GM23338 (cell line): ENCODE results near the gene DCAF16. TPM values are rescaled to one million over a fixed set of nuclear protein-coding genes. Genes with fewer than 3 reads are reported as not detected.
"Not testable (repeated sequence)": the region's sequence is repeated elsewhere in the genome, so short reads cannot be mapped to it uniquely, and the experiment has no call there.

ENCODE experiments used
- ATAC-seq: fragments of 200-7000 bp; cut with Tn5 transposase; 3 replicates; pipeline ENCODE4 v1.9.1; 2020
- DNase-seq: peaks from one replicate; pipeline ENCODE4 v3.0.0-alpha.2; 2015; ENCODE audit warnings: low spot score
- H2AFZ ChIP-seq: fragments of 200-600 bp; sonication (generic); 2 replicates; pipeline ENCODE4 v1.8.0; 2016; ENCODE audit warnings: antibody characterized with exemption, mild to moderate bottlenecking, moderate library complexity
- H3F3A ChIP-seq: fragments of 200-600 bp; sonication (generic); replicated peaks from 2 replicates; pipeline ENCODE4 v1.8.0; 2017; ENCODE audit warnings: antibody characterized with exemption, mixed run types, low read depth
- H3K27ac ChIP-seq: fragments of 200-600 bp; sonication (generic); 2 replicates; pipeline ENCODE4 v1.6.1; 2016; ENCODE audit warnings: low read depth
- H3K27me3 ChIP-seq: fragments of 200-600 bp; sonication (generic); 2 replicates; pipeline ENCODE4 v1.8.0; 2016; ENCODE audit warnings: mild to moderate bottlenecking, mixed run types, moderate library complexity; ENCODE audit not compliant: insufficient read depth
- H3K36me3 ChIP-seq: fragments of 200-600 bp; sonication (generic); 2 replicates; pipeline ENCODE4 v1.8.0; 2016; ENCODE audit warnings: mild to moderate bottlenecking; ENCODE audit not compliant: insufficient read depth
- H3K4me1 ChIP-seq: fragments of 200-600 bp; sonication (generic); 2 replicates; pipeline ENCODE4 v1.8.0; 2016; ENCODE audit warnings: mild to moderate bottlenecking, moderate library complexity; ENCODE audit not compliant: insufficient read depth
- H3K4me2 ChIP-seq: fragments of 200-600 bp; sonication (generic); 2 replicates; pipeline ENCODE4 v1.7.1; 2017; ENCODE audit warnings: mixed run types
- H3K4me3 ChIP-seq: fragments of 200-600 bp; sonication (generic); 2 replicates; pipeline ENCODE4 v1.6.1; 2016; ENCODE audit warnings: mixed run types
- H3K79me2 ChIP-seq: fragments of 200-600 bp; sonication (generic); replicated peaks from 2 replicates; pipeline ENCODE4 v1.8.0; 2017; ENCODE audit warnings: mild to moderate bottlenecking; ENCODE audit not compliant: insufficient read depth
- H3K9me2 ChIP-seq: fragments of 200-600 bp; sonication (generic); 2 replicates; pipeline ENCODE4 v1.8.0; 2017; ENCODE audit not compliant: insufficient read depth
- H4K20me1 ChIP-seq: fragments of 200-600 bp; sonication (generic); replicated peaks from 2 replicates; pipeline ENCODE4 v1.8.0; 2017; ENCODE audit warnings: mild to moderate bottlenecking; ENCODE audit not compliant: insufficient read depth
- H3K27ac Mint-ChIP-seq: 2 replicates; pipeline ENCODE4 v1.8.0; 2020; ENCODE audit warnings: inconsistent platforms, mild to moderate bottlenecking, moderate library complexity, mixed read lengths
- H3K27me3 Mint-ChIP-seq: 3 replicates; pipeline ENCODE4 v1.8.0; 2022; ENCODE audit warnings: low read depth, mild to moderate bottlenecking, moderate library complexity, mixed read lengths, inconsistent platforms; ENCODE audit not compliant: insufficient read depth, poor library complexity
- H3K36me3 Mint-ChIP-seq: 3 replicates; pipeline ENCODE4 v1.8.0; 2021; ENCODE audit warnings: low read depth, mild to moderate bottlenecking, inconsistent platforms, moderate library complexity, mixed read lengths
- H3K4me1 Mint-ChIP-seq: 3 replicates; pipeline ENCODE4 v1.8.0; 2020; ENCODE audit warnings: mild to moderate bottlenecking, inconsistent platforms, mixed read lengths
- H3K4me3 Mint-ChIP-seq: 3 replicates; pipeline ENCODE4 v1.8.0; 2021; ENCODE audit warnings: moderate library complexity, mild to moderate bottlenecking, inconsistent platforms, mixed read lengths
- H3K9me3 Mint-ChIP-seq: 3 replicates; pipeline ENCODE4 v1.8.0; 2020; ENCODE audit warnings: moderate library complexity, mild to moderate bottlenecking, inconsistent platforms, mixed read lengths
- CREB1 ChIP-seq: fragments of 250-450 bp; sonication (Bioruptor Pico); IDR thresholded peaks from 2 replicates; pipeline ENCODE4 v1.5.0; 2020; ENCODE audit warnings: low read depth, mild to moderate bottlenecking, moderate library complexity
- EZH2 ChIP-seq: fragments of 200-600 bp; sonication (generic); IDR thresholded peaks from one replicate; pipeline ENCODE4 v1.8.0; 2017; ENCODE audit warnings: antibody characterized with exemption, mild to moderate bottlenecking, low read depth; ENCODE audit not compliant: unreplicated experiment
- EZH2phosphoT487 ChIP-seq: fragments of 200-600 bp; sonication (generic); IDR thresholded peaks from one replicate; pipeline ENCODE4 v1.8.1; 2018; ENCODE audit warnings: antibody characterized with exemption; ENCODE audit not compliant: unreplicated experiment
- JUNB ChIP-seq: IDR thresholded peaks from one replicate; pipeline ENCODE4 v1.6.1; 2016; ENCODE audit warnings: antibody characterized with exemption; ENCODE audit not compliant: unreplicated experiment
- NANOG ChIP-seq: IDR thresholded peaks from 2 replicates; pipeline ENCODE4 v1.6.1; 2016; ENCODE audit warnings: antibody characterized with exemption, borderline replicate concordance
- POLR2AphosphoS5 ChIP-seq: IDR thresholded peaks from 2 replicates; pipeline ENCODE4 v1.6.1; 2016; ENCODE audit warnings: antibody characterized with exemption, low read depth
- REST ChIP-seq: IDR thresholded peaks from one replicate; pipeline ENCODE4 v1.6.1; 2018; ENCODE audit warnings: antibody characterized with exemption; ENCODE audit not compliant: unreplicated experiment
- STAT1 ChIP-seq: IDR thresholded peaks from one replicate; pipeline ENCODE4 v1.6.1; 2016; ENCODE audit warnings: antibody characterized with exemption; ENCODE audit not compliant: unreplicated experiment
- ZNF114 ChIP-seq: fragments of 250-450 bp; sonication (Bioruptor Pico); IDR thresholded peaks from 2 replicates; pipeline ENCODE4 v1.5.0; 2020; ENCODE audit warnings: mild to moderate bottlenecking, moderate library complexity
- ZNF331 ChIP-seq: fragments of 250-450 bp; sonication (Bioruptor Pico); IDR thresholded peaks from 2 replicates; pipeline ENCODE4 v1.5.0; 2020; ENCODE audit warnings: low read depth, mild to moderate bottlenecking, moderate library complexity
- polyA plus RNA-seq: library from polyadenylated mRNA; unstranded; fragments of >200 nt; fragmentation: Nextera tagmentation; extraction: Ambion mirVana; gene quantifications from 2 replicates; pipeline ENCODE4 v1.2.1, GENCODE V29; 2016
- total RNA-seq: library from RNA; depleted of rRNA; stranded (reverse); fragments of >200 nt; shearing (Covaris generic); gene quantifications from 2 replicates; pipeline ENCODE4 v1.2.3, GENCODE V29; 2014
- TF ChIP-seq, protein P1 (sequence below), 2 experiments: fragments of 200-600 bp in 1 of 2; sonication (generic) in 1 of 2; conservative IDR thresholded peaks; 2 replicates each; pipeline versions ENCODE4 v1.5.1 to v1.6.1; 2016 to 2017; ENCODE audit warnings: antibody characterized with exemption in 2 of 2, low read depth in 2 of 2, mild to moderate bottlenecking in 2 of 2, moderate library complexity in 1 of 2

The DCAF16 gene
- total and polyA plus RNA-seq, 2 experiments from 2014 or later = 28.7 to 46.3 TPM

- TF ChIP-seq REST (no peak), STAT1 (no peak), EZH2phosphoT487 (no peak), NANOG (no peak), POLR2AphosphoS5 (no peak)
- TF ChIP-seq, protein P1, sequence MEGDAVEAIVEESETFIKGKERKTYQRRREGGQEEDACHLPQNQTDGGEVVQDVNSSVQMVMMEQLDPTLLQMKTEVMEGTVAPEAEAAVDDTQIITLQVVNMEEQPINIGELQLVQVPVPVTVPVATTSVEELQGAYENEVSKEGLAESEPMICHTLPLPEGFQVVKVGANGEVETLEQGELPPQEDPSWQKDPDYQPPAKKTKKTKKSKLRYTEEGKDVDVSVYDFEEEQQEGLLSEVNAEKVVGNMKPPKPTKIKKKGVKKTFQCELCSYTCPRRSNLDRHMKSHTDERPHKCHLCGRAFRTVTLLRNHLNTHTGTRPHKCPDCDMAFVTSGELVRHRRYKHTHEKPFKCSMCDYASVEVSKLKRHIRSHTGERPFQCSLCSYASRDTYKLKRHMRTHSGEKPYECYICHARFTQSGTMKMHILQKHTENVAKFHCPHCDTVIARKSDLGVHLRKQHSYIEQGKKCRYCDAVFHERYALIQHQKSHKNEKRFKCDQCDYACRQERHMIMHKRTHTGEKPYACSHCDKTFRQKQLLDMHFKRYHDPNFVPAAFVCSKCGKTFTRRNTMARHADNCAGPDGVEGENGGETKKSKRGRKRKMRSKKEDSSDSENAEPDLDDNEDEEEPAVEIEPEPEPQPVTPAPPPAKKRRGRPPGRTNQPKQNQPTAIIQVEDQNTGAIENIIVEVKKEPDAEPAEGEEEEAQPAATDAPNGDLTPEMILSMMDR (conservative IDR thresholded peaks at IDR 0.05; ENCODE audit: low read depth in 2 of 2) = no peak
Observed at GRCh38 chr4:17851959-17852358, 41.4 kb upstream of the DCAF16 start (continued).

DNA sequence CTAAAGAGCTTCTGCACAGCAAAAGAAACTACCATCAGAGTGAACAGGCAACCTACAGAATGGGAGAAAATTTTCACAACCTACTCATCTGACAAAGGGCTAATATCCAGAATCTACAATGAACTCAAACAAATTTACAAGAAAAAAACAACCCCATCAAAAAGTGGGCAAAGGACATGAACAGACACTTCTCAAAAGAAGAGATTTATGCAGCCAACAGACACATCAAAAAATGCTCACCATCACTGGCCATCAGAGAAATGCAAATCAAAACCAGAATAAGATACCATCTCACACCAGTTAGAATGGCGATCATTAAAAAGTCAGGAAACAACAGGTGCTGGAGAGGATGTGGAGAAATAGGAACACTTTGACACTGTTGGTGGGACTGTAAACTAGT lies 39.7 kb upstream of the DCAF16 start:
- not testable (repeated sequence) for H4K20me1 ChIP-seq, H3K4me1 ChIP-seq

DNA sequence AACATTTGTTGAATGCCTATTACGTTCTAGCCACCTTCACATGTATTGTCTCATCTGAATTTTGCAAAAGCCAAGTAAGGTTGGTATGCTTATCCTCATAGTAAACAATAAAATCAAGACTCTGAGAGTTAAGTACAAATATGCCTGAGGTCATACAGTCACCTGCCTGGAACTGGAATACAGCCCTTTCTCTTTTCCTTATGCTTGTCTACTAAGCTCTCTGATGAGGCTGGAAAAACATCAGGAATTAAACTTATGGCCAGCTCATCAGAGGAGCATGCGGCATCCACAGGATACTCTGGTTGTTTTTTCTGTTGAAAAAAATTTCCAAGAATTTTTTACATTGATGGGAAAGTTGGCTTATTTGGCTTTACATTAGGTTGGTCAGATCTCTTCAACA lies 35.7 kb upstream of the DCAF16 start:
- Mint-ChIP-seq H3K4me1 (no peaks in the 10 kb centered on the region), H3K27me3 (peaks cover 3% of the 10 kb centered on the region), H3K4me3 (no peak overlapping the region), H3K27ac (no peak overlapping the region), H3K9me3 (peaks cover 23% of the 10 kb centered on the region), H3K36me3 (peaks cover 72% of the 10 kb centered on the region)
- no peaks in the 10 kb centered on the region for H3K27me3 ChIP-seq
- DNase-seq (no peak), ATAC-seq (no peak)
- peaks cover 3% of the 10 kb centered on the region; the same call in 1 of the 2 replicates for H4K20me1 ChIP-seq
- 0 out of 2 replicates have a peak, but pooled peaks cover 3% of the 10 kb centered on the region for H3K9me2 ChIP-seq
- no peak overlapping the region for H3K4me3 ChIP-seq
- H3K4me1 ChIP-seq = no peaks in the 10 kb centered on the region
- no peak overlapping the region for H2AFZ ChIP-seq
- no peaks in the 10 kb centered on the region for H3K79me2 ChIP-seq
- H3F3A ChIP-seq = no peaks in the 10 kb centered on the region
- peaks cover 17% of the 10 kb centered on the region; the same call in 1 of the 2 replicates for H3K36me3 ChIP-seq
- H3K27ac ChIP-seq = no peak overlapping the region
- H3K4me2 ChIP-seq = no peak overlapping the region
- TF ChIP-seq ZNF114 (CRISPR knock-in tag) (no peak), POLR2AphosphoS5 (no peak), NANOG (no peak), STAT1 (no peak), ZNF331 (CRISPR knock-in tag) (no peak), EZH2phosphoT487 (no peak), JUNB (no peak), CREB1 (CRISPR knock-in tag) (no peak), REST (no peak), EZH2 (no peak)
- TF ChIP-seq, protein P1 (conservative IDR thresholded peaks at IDR 0.05; ENCODE audit: low read depth in 2 of 2) = no peak

More for the DNA sequence above, 39.7 kb upstream of the DCAF16 start:
- H3K36me3 ChIP-seq, H3K4me3 Mint-ChIP-seq, ATAC-seq, H2AFZ ChIP-seq, H3K4me1 Mint-ChIP-seq, H3K27me3 ChIP-seq, H3K4me2 ChIP-seq, H3K4me3 ChIP-seq, H3F3A ChIP-seq, H3K27me3 Mint-ChIP-seq, H3K79me2 ChIP-seq, H3K27ac Mint-ChIP-seq, H3K27ac ChIP-seq, DNase-seq, H3K9me2 ChIP-seq: not testable (repeated sequence)
- H3K36me3 Mint-ChIP-seq = peaks cover 38% of the 10 kb centered on the region
- H3K9me3 Mint-ChIP-seq = peaks cover 23% of the 10 kb centered on the region
